ENCODE data around the gene ZNF792.
"Not testable (repeated sequence)": the region's sequence is repeated elsewhere in the genome, so short reads cannot be mapped to it uniquely, and the experiment has no call there.

The ZNF792 gene

GRCh38 chr19:34920090-34920786 is 43.8 kb downstream of the ZNF792 start:
- not testable (repeated sequence) for DNase-seq (ENCODE audit: low read depth)

GRCh38 chr19:34918190-34918589 is 45.8 kb downstream of the ZNF792 start:
- DNase-seq (ENCODE audit: low read depth), result no peak

GRCh38 chr19:34917144-34917543 is 46.9 kb downstream of the ZNF792 start:
- not testable (repeated sequence) for DNase-seq (ENCODE audit: low read depth)

- no peak for DNase-seq (ENCODE audit: low read depth)
Measured at GRCh38 chr19:34910770-34911169, 53.3 kb downstream of the ZNF792 start.

Data from stimulated activated CD8-positive, alpha-beta memory T cell treated with anti-CD3 and anti-CD28 coated beads, Interleukin-4, amount 100 ng/mL, for 24 hours (primary cell).